ENCODE data around the gene PSTK. TPM values are rescaled to one million over a fixed set of nuclear protein-coding genes. Genes with fewer than 3 reads are reported as not detected.

Gene PSTK
- total RNA-seq, 4 donors from 2014 or later, result 0.79 to 12.3 (median 1.7) TPM

DNA sequence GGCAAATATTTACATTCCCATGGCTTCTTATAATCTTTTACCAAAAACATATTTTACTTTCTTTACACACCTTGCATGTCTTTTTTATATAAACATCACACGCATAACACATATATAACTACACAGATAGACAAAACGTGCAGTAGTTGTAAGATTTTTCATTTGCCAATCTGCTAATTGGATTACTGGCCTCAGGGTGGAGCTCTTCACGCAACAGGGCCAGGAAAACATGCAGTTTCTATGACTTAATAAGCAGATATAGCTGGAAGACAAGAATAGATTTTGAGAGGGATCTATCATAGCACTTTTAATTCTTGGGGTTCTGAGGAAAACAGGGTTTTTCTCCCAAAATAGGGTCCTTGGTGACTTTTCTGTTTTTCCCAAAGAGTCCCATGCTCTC lies 41.3 kb downstream of the PSTK start:
- Histone ChIP-seq H3K36me3 (no peaks in the 10 kb centered on the region), H3K27ac (no peak overlapping the region), H3K4me3 (no peak overlapping the region), H3K9me3 (no peaks in the 10 kb centered on the region), H3K27me3 (no peaks in the 10 kb centered on the region), H3K4me1 (no peaks in the 10 kb centered on the region)
- no peak for ATAC-seq
- no peak for TF ChIP-seq POLR2AphosphoS5 (IDR thresholded peaks at IDR 0.05)
- no peak for TF ChIP-seq EP300 (IDR thresholded peaks at IDR 0.05)
- no peak for TF ChIP-seq POLR2A (IDR thresholded peaks at IDR 0.05)
- TF ChIP-seq, protein P1, sequence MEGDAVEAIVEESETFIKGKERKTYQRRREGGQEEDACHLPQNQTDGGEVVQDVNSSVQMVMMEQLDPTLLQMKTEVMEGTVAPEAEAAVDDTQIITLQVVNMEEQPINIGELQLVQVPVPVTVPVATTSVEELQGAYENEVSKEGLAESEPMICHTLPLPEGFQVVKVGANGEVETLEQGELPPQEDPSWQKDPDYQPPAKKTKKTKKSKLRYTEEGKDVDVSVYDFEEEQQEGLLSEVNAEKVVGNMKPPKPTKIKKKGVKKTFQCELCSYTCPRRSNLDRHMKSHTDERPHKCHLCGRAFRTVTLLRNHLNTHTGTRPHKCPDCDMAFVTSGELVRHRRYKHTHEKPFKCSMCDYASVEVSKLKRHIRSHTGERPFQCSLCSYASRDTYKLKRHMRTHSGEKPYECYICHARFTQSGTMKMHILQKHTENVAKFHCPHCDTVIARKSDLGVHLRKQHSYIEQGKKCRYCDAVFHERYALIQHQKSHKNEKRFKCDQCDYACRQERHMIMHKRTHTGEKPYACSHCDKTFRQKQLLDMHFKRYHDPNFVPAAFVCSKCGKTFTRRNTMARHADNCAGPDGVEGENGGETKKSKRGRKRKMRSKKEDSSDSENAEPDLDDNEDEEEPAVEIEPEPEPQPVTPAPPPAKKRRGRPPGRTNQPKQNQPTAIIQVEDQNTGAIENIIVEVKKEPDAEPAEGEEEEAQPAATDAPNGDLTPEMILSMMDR (IDR thresholded peaks at IDR 0.05), result no peak
- 69 to 71% methylated on average over 2 to 3 of the region's 3 CpGs for WGBS, 2 donors (ENCODE audit: low coverage in 1 of 2)

DNA sequence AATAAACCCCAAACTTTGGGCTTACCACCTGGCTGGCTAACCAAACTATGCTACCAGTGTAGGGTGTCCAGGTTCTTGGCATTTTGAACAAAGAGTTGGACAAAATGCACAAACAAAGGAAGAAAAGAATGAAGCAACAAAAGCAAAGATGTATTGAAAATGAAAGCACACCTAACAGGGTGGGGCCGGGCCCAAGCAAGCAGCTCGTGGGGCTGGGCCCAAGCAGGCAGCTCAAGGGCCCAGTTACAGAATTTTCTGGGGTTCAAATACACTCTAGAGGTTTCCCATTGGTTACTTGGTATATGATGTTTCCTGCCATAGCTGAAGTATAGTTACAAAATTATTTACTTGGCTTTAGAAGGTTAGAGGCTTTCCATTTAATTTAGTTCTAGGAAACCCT lies 44.3 kb downstream of the PSTK start:
- Histone ChIP-seq H3K27me3 (no peaks in the 10 kb centered on the region), H3K9me3 (no peaks in the 10 kb centered on the region), H3K27ac (no peak overlapping the region), H3K4me3 (no peak overlapping the region), H3K36me3 (no peaks in the 10 kb centered on the region), H3K4me1 (no peaks in the 10 kb centered on the region)
- TF ChIP-seq POLR2AphosphoS5 (IDR thresholded peaks at IDR 0.05), result no peak
- TF ChIP-seq EP300 (IDR thresholded peaks at IDR 0.05), result no peak
- no peak for ATAC-seq
- WGBS, 2 donors (ENCODE audit: low coverage in 1 of 2), result 83 to 86% methylated on average over 2 of the region's 2 CpGs

GRCh38 chr10:123026302-123026701 lies 46.1 kb downstream of the PSTK start:
- TF ChIP-seq POLR2AphosphoS5 (IDR thresholded peaks at IDR 0.05), result no peak
- TF ChIP-seq, protein P1 (IDR thresholded peaks at IDR 0.05), result no peak
- no peak for TF ChIP-seq POLR2A (IDR thresholded peaks at IDR 0.05)
- TF ChIP-seq EP300 (IDR thresholded peaks at IDR 0.05), result no peak

DNA sequence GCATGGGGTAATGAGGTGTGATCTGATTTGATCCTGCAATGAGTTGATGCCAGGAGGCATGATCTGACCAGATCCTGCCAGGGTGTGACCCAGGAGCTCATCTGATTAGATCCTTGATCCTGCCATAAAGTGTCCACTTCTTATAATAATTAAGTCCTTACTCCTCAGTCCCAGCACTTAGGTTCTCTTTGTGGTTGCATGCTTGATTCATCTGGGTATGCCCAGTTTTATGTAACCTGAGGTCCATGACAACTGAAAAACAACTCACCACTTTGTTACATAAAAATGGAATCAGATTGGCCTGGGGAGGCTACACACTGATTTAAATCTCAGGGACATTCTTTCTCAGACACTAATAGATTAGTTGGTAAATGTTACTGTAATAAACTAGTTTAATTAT lies 47.7 kb downstream of the PSTK start:
- no peak for ATAC-seq
- Histone ChIP-seq H3K4me3 (no peak overlapping the region), H3K27ac (no peak overlapping the region), H3K36me3 (no peaks in the 10 kb centered on the region), H3K27me3 (no peaks in the 10 kb centered on the region), H3K4me1 (no peaks in the 10 kb centered on the region), H3K9me3 (no peaks in the 10 kb centered on the region)
- TF ChIP-seq POLR2A (IDR thresholded peaks at IDR 0.05), result no peak
- no peak for TF ChIP-seq POLR2AphosphoS5 (IDR thresholded peaks at IDR 0.05)
- TF ChIP-seq EP300 (IDR thresholded peaks at IDR 0.05), result no peak
- TF ChIP-seq, protein P1 (IDR thresholded peaks at IDR 0.05), result no peak

More at GRCh38 chr10:123026302-123026701, 46.1 kb downstream of the PSTK start:
- no peaks in the 10 kb centered on the region for H3K4me1 ChIP-seq
- no peaks in the 10 kb centered on the region for H3K9me3 ChIP-seq
- WGBS, 2 donors (ENCODE audit: low coverage in 1 of 2), result 58 to 80% methylated on average over 1 of the region's 1 CpG
- H3K27me3 ChIP-seq, result no peaks in the 10 kb centered on the region
- no peaks in the 10 kb centered on the region for H3K36me3 ChIP-seq
- H3K4me3 ChIP-seq, result no peak overlapping the region
- H3K27ac ChIP-seq, result no peak overlapping the region
- ATAC-seq, result no peak

DNA sequence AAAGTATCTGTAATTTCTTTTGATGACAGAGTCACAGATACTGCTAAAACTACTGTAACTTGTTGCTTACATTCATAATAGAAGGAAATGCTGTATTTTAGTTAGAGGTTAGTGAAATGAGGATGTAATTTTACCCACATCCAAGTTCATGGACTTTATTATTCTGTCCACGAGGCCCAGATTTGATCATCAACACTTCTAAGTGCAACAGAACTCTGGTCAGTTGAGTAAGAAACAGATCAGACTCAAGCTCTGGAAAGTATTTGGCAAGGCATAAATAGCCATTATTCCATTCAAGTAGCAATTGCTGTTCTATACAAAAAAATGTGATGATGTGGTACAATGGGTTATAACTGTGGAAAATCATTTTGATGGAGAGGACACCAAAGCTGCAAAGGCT lies 50.9 kb downstream of the PSTK start:
- no peak overlapping the region for H3K27ac ChIP-seq
- no peaks in the 10 kb centered on the region for H3K27me3 ChIP-seq
- WGBS, 2 donors (ENCODE audit: low coverage in 1 of 2), result 82% methylated on average over 1 of the region's 1 CpG
- no peak for ATAC-seq
- TF ChIP-seq EP300 (IDR thresholded peaks at IDR 0.05), result no peak
- TF ChIP-seq POLR2A (IDR thresholded peaks at IDR 0.05), result no peak
- TF ChIP-seq POLR2AphosphoS5 (IDR thresholded peaks at IDR 0.05), result no peak
- TF ChIP-seq, protein P1 (IDR thresholded peaks at IDR 0.05), result no peak
- H3K36me3 ChIP-seq, result peaks cover 0 to 19% of the 10 kb centered on the region in 2 donors
- no peaks in the 10 kb centered on the region for H3K4me1 ChIP-seq
- no peak overlapping the region for H3K4me3 ChIP-seq
- H3K9me3 ChIP-seq, result no peaks in the 10 kb centered on the region
